Measurements from ENCODE around the gene FBXO7. TPM values are rescaled to one million over a fixed set of nuclear protein-coding genes. Genes with fewer than 3 reads are reported as not detected.

Gene FBXO7
- total RNA-seq, 1 donor from 2014 or later: 53.2 TPM

DNA sequence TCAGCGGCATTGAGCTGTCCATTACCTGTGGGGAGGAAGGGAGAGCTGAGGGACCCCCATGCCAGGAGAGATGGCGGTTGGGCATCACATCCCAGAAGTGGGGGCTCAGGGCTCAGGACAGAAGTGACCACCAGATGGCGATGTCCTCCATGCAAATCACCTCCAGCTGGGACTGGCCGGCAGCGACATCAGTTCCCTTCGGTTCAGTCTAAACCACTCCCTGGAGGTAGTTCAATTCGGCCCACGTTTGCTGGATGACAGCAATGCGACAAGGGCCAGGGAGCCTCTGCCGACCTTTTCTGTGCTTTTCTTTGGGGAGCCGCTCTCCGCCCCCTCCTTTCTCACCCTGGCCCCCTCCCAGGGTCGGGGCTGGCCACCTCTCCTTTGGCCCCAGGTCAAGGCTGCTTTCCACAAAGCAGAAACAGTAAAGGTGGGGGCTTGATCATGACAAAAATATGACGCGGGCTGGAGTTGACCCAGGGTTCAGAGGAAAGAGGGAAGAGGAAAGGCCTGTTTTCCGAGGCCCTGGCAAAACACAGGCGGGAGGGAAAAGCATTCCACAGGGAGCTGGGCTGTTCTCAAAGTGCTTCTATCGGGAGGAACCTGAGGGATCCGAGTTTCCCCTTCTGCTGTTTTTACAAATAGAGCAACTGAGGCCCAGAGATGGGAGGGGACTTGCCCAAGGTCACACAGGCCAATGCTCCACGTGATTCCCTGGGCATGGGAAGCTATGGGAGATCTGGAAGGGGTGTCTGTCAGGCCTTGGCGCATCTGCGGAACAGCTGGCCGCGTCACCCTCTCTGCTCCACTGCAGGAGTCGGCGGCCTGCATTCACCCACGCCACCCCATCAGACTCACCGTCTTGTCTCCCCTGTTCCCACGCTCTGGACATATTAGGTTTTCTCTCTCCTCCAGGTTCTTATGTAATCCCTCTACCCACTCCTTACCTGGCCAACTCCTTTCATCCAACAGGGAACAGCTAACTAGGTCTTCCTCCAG is 54.7 kb downstream of the FBXO7 start:
- DNase-seq (ENCODE audit: low spot score) (peak; percentile 86), ATAC-seq (peak; percentile 94)

DNA sequence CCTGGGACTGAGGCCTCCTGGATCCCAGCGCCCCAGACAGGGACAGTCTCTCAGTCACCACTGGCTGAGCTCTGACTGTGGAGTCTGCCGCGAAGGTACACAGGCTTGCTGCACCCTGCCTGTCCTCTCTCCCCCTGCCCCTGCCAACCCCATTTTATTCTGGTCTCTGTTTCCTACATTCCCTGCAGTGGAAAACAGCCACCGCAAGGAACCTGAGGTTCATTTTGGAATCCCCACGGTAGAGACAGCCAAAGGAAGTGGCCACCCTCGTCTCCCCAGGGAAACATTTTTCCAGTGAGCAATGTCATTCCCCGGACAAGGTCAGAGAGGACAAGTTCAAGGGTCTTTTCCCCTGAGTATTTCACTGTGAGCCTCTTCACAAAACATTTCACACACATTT is 56.6 kb downstream of the FBXO7 start:
- ATAC-seq (no peak), DNase-seq (ENCODE audit: low spot score) (no peak)

DNA sequence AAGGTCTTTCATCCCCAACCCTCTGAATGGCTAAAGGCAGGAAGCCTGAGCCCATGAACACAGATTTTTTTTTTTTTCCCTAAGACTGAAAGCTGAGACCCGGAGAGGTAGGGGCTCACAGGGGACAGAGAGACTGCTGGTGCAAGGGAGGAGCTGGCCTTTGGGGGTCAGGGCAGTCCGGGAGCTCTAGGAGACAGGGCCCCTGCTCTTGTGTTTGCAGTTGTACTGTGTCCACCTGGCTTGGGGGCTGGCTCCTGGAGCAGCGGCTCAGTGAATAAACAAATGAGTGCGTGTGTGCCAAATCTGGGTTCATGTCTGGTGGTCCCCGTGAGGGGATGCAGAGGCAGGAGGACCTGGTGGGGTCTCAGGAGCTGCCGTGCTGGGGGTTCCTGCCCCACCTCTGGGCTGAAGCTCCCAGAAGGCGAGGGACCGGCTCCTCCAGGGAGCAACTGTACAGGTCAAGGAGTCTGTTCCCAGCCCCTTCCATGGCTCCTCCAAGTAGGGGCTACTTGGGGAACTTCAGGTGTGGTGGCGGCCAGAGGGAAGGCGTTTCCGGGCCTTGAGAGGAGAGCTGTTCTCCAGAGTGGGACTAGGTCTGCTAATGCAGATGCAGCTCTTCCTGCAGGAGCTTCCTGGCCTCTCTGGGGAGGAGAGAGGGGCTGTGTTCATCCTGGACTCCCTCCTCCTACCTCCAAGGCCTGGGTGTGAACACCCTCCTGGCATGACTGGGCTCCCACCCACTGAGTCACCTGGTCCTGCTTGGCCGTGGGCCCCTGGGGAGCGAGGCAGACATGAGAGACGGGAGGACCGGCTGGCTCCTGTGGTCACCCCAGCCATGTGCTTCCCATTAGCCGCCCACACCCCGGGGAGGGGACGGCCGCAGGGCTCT is 57.6 kb downstream of the FBXO7 start:
- ATAC-seq (no peak), DNase-seq (ENCODE audit: low spot score) (no peak)

DNA sequence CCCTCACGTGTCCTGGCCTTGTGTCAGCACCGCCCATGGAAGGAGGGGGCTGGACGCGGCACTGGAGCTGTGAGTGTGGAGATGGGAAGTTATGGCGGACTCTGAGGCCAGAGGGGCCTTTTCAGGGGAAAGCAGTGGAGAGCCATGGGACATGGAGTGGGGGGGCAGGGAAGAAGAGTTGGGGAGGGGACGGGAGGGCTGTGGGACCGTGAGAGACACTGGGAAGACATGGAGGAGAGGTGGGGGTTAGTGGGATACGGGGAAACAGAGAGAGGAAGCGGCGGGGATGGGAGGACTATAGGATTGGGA is 58.2 kb downstream of the FBXO7 start:
- DNase-seq (ENCODE audit: low spot score) (no peak), ATAC-seq (no peak)

DNA sequence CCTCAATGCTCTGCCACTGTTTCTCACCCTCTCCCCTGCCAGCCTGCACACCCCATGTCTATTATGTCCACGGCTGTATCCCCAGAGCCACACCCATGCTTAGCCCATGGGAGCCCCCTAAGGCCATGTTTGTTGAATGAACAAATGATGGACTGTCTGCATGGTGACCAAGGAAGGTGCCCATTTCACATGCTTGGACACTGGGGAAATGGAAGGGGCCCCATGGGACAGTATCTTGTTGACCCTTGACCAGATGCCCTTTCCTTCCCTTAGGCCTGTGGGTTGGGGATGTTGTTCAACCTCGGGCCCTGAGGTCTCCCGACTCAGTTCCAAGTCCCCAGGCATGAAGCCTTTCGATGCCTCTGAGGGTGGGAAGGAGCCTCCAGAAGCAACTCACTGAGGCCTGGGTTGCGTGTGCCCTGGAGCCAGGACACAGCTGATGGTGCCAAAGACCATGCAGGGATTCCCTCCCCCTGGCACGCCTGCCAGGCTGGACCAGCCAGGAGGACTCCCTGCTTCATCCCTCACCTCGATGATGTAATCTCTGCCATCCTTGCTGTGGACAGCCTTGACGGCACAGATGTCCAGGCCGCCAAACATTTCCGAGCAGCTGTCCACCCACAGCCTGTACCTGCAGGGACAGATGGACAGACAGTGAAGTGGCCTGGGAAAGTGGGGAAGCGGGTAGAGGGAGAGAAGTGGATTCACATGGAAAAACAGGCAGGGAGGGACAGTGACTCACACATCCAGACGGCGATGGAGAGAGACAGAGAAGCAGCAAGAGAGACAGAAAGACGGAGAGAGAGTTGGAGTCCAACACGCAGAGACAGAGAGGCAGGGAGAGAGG is 58.9 kb downstream of the FBXO7 start:
- ATAC-seq (peak; percentile 42), DNase-seq (ENCODE audit: low spot score) (peak; percentile 67)

DNA sequence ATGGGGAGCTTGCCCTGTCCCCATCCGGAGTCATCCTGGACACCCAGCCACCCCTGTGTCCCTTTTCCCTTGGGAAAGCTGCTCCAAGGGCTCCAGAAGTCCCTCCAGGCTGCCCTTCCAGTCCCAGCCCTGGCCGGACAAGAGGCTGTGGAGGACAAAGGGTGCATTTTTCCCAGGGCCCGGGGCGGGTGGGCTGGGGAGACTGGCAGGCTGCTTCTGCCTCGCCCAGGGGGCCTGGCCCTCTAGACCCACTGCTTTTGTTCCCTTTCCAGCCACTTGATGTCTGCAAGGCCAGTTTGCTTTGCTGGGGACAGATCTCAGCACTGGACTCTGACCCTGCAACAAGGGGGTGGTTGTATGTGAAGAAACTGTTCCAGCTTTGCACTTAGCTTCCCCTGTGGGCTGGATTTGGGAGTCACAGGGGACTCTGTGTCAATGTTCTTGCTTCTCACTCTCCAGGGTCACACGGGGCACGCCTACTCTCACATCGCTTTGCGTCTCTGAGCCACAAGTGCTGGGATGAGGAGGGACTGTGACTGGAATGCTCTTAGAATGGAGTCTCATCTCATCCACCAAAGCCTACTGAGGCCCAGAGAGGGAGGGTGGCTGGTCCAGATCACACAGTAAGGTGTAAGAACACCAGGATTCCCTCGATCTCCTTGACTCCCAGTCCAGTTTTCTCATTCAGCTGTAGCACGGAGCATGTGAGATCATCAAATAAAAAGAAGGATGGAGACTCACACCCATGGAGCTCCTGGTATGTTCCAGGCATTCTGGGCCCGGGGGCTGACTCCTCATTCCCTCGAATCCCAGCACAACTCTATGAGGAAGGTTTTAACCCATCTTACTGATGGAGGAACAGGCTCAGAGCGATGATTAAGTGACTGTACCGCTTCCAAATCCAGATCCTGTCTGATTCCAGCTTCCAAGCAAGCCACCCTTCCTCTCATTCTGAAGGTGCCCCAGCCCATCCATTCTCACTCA is 59.9 kb downstream of the FBXO7 start:
- ATAC-seq (peak; percentile 77), DNase-seq (ENCODE audit: low spot score) (peak; percentile 78)

DNA sequence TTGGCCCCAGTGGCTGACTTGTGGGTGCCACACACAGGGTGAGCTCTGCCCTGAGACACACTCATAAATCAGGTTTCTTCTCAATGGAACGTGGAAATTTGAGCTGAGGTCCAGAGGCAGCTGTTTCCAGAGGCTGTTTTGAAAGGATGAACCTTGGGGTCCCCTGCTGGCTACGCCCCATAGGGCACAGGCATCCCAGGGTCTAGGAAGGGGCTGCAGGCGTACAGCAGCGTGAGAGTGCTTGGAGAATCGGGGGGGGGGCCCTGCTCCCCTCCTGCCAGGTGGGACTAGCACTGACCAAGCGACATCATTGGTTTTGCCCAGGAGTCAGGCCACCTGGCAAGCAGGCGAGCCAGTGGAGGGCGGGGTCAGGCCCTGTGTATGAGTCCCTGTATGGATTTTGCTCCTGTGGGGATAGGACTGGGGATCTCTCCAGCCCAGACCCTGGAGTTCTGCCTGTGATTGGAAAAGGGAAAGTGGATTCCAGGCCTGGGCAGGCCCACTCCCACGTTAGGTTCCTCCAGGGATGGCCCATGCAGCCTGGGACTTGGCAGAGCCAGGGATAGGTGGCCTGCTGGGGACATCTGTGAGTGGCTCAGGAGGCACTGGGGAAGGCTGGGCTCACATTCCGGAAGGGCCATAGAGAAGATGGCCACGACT is 61.0 kb downstream of the FBXO7 start:
- no peak for DNase-seq (ENCODE audit: low spot score)
- ATAC-seq: no peak

DNA sequence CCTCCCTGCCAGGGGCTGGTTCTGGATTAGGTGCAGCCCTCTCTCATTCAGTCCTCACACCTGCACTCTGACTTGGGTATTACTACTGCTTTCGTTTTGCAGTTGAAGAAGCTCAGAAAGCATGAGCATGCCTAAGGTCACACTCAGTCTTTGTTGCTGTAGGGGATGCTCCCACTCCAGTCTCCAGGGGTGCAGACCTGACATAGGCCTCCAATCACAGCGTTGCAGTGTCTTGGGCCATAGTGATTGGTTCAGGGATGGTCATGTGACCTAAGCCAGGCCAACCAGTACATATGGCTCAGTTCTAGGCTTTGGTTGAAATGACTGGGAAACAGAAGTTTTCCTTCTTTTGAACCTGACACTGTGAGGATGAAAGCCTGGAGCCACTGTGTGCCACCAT is 61.7 kb downstream of the FBXO7 start:
- ATAC-seq (no peak), DNase-seq (ENCODE audit: low spot score) (no peak)

DNA sequence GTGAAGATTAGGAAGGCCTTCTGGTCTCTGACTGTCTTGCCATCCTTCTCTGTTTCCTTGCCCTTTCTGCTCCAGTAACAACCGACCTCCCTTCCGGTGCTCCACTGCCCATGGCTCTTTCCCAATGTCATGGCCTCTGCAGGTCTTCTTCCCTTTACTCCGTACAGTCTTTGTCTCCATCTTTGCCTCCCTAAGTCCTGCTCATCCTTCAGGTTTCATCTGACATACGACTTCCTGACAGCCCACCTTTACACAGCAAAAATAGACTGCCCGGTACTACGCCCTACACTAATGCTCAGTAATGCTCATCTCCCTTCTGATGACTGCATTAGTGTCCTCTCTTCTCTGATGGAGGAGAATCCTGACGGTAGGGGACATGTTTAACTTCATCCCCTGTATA is 63.9 kb downstream of the FBXO7 start:
- ATAC-seq (no peak), DNase-seq (ENCODE audit: low spot score) (no peak)

DNA sequence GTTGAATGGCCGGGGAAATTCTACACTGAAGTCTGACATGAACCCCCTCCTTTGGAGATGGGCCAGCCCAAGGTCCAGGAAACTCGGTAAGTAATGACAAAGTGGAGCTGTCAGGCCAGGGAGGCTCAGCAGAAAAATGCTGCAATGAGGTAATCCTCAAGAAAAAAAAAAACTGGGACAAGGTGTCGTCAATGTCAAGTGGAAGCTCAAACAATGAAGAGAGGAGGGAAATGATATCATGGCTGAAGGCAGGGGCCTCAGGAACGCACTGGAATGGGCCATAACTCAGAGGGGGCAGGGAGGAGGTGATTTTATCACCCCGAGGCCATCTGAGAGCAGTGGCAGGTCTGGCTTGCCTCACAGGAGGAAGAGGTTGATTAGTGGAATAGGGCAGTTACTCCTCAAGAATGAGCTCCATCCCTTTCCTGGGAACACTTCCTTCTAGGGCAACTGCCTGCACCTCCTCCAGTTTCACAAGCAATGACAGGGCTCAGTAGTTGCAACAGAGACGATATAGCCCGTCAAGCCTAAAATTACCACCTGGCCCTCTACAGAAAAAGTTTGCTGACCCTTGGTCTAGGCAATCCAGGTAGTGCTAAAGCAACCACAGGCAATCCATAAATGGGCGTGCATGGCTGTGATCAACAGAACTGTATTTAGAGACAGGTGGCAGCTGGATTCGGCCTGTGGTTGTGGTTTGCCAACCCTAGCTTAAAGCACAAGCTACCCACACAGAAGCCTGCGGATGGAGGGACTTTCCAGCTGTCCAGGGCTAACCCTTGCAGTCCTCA is 65.2 kb downstream of the FBXO7 start:
- ATAC-seq: peak; percentile 94
- peak; percentile 89 for DNase-seq (ENCODE audit: low spot score)

DNA sequence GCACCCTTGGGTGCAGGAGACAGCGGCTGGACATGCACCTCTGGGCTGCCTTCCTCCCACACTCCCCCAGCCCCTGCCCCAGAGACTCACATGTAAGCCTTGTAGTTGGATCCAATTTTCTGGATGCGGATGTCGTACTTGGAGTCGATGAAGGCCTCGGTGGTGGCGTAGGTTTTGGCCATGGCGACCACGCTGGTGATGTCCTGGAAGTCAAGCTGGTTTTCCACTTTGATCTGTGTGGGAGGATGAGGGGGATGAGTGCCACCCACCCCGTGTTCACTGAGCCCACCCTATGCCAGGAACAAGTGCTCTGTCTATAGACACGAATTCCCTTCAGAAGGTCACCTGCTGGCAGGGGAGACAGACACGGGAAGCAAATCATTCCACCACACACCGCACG is 66.9 kb downstream of the FBXO7 start:
- no peak for DNase-seq (ENCODE audit: low spot score)

DNA sequence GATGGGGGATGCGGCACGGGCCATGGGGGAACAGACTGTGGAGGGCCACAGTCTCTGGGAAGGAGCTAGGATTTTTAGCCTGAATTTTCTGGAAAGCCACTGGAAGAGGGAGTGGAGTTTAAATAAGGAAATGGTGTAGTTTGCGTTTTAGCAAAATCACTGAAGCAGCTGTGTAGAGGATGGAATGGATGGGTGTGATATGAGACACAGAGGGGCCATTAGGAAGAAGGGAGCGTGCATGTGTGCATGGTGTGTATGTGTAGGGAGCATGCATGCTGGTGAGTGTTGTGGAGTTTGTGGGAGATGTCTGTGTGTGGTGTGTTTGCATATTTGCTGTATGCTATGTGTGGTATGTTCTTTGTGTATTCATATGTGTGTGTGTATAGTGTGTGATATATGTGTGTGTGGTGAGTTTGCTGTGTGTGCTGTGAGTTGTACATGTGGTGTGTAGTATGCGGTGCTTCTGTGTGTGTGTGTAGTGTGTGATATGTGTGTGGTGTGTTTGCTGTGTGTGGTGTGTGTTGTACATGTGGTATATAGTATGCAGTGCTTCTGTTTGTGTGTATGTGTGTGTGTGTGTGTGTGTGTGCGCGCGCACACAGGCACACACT is 67.6 kb downstream of the FBXO7 start:
- DNase-seq (ENCODE audit: low spot score): no peak
- ATAC-seq: no peak

More for the DNA sequence above, 66.9 kb downstream of the FBXO7 start:
- no peak for ATAC-seq

DNA sequence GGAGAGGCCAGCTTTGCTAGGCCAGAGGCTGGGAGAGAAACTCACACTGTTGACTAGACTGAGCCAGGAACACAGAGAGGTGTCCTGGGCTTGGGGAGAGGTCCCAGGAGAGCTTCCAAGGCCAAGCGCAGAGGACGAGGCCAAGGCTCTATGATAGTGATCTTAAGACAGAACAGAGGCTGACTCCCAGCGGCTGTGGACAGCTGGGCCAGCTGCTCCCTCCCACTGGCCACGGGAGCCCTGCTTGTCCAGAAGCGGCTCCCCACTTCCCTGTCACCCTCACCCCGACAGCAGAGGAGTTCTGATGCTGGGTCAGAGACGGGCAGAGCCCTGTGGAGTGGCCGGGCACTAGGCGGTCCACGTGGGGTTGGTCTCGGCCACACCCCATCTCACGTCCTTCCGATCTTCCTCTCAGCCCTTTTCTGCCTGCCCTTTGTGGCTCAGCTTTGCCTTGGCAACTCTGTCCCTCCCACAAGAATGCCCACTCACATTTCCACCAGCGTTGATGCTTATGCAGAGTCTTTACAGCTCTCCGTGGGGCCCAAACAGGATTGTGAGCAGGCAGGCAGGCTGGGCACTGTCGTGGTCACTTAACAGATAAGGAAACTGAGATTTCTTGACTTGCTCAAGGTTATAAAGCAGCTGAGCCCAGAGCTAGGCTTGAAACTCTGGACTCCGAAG is 68.2 kb downstream of the FBXO7 start:
- no peak for ATAC-seq
- DNase-seq (ENCODE audit: low spot score): no peak

DNA sequence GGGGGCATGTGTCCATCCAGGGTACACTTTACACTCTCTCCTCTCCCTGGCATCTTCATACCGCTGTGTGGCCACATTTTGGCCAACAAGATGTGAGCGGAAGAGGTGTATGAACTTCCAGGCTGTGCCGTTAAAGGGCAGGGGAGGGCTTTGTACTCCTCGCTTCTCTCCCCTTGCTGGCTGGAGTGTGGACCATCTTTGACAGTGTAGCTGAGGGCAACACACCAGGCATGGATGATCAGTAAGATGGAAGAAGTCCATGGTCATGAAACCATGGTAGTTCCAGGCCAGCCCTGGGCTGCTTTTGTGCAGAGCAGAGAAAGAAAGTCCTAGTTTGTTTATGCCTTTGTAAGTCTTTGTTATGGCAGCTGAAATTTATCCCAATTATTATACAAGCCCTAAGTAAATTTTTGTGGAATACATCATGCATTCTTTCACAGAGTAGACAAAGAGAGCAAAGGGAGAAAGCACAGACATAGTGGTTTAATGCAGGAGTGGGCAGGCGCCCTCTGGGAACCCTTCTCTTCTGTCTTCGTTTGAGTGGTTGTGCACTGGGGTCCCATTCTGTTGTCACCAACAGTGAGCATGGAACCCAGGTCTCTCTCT is 70.4 kb downstream of the FBXO7 start:
- DNase-seq (ENCODE audit: low spot score) (no peak), ATAC-seq (no peak)

DNA sequence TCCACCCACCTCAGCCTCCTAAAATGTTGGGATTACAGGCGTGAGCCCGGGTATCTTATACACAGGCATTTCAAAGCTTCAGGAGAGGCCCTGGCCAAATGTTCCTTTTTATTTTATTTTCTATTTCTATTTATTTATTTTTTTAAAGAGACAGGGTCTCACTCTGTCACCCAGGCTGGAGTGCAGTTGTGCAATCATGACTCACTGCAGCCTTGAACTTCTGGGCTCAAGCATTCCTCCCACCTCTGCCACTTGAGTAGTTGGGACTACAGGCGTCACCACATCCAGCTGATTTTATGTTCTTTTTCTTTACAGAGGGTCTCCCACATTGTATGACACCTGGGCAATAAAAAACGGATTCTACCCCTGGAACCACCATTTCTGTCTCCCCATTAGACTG is 71.2 kb downstream of the FBXO7 start:
- ATAC-seq (no peak), DNase-seq (ENCODE audit: low spot score) (no peak)

DNA sequence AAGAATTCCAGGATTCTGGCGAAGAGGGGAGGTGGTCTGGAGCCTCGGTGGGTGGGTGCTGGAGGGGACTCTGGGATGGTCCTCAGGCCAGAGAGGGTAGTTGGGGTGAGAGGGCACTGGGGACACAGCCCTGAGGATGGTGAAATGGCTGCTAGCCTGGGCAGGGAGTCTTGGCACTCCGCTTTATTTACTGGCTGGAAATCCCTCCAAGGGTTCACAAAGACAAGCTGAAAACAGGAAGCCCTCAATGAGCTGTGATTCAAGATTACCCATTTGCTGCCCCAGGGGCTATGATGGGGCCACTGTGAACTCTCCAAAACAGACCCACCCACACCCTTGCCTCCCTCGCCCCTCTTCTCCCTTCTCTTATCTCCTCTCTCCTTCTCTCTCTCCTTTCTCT is 71.9 kb downstream of the FBXO7 start:
- DNase-seq (ENCODE audit: low spot score) (peak; percentile 65), ATAC-seq (peak; percentile 93)

DNA sequence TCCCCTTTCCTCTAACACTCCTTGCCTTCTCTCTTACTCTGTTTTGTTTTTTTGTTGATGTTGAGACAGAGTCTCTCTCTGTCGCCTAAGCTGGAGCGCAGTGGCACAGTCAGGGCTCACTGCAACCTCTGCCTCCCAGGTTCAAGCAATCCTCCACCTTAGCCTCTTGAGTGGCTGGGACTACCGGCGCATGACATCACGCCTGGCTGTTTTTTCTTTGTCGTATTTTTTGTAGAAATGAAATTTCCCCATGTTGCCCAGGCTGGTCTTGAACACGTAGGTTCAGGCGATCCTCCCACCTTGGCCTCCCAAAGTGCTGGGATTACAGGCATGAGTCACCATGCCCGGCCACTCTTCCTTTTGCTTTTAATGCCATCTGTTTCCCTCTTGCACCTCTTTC is 72.3 kb downstream of the FBXO7 start:
- DNase-seq (ENCODE audit: low spot score) (no peak), ATAC-seq (no peak)
